Measurements from ENCODE around the gene VAV2. TPM values are rescaled to one million over a fixed set of nuclear protein-coding genes. Genes with fewer than 3 reads are reported as not detected.

VAV2 gene, protein sequence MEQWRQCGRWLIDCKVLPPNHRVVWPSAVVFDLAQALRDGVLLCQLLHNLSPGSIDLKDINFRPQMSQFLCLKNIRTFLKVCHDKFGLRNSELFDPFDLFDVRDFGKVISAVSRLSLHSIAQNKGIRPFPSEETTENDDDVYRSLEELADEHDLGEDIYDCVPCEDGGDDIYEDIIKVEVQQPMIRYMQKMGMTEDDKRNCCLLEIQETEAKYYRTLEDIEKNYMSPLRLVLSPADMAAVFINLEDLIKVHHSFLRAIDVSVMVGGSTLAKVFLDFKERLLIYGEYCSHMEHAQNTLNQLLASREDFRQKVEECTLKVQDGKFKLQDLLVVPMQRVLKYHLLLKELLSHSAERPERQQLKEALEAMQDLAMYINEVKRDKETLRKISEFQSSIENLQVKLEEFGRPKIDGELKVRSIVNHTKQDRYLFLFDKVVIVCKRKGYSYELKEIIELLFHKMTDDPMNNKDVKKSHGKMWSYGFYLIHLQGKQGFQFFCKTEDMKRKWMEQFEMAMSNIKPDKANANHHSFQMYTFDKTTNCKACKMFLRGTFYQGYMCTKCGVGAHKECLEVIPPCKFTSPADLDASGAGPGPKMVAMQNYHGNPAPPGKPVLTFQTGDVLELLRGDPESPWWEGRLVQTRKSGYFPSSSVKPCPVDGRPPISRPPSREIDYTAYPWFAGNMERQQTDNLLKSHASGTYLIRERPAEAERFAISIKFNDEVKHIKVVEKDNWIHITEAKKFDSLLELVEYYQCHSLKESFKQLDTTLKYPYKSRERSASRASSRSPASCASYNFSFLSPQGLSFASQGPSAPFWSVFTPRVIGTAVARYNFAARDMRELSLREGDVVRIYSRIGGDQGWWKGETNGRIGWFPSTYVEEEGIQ
- polyA plus RNA-seq (ENCODE audit: insufficient read length in 10 of 10), result 10 to 100 TPM; 12.0 to 16.7 (median 14.3) TPM
- long read RNA-seq, donor 1, result 0 reads
- long read RNA-seq, donor 2, partial matches to known transcripts, result 5 of 5 reads
- long read RNA-seq, donor 2, other reads (novel, unspliced or antisense), result 0 of 5 reads
- long read RNA-seq, donor 3, result 0 reads
- long read RNA-seq, donor 4, result 0 reads
- long read RNA-seq, donor 5, full-length matches to known transcripts, result 2 of 2 reads
- long read RNA-seq, donor 5, partial matches to known transcripts, result 0 of 2 reads
- long read RNA-seq, donor 5, other reads (novel, unspliced or antisense), result 0 of 2 reads
- long read RNA-seq, donor 6, result 0 reads
- long read RNA-seq, donor 7, result 0 reads
- long read RNA-seq, donor 8, result 0 reads
- long read RNA-seq, donor 9, result 0 reads

DNA sequence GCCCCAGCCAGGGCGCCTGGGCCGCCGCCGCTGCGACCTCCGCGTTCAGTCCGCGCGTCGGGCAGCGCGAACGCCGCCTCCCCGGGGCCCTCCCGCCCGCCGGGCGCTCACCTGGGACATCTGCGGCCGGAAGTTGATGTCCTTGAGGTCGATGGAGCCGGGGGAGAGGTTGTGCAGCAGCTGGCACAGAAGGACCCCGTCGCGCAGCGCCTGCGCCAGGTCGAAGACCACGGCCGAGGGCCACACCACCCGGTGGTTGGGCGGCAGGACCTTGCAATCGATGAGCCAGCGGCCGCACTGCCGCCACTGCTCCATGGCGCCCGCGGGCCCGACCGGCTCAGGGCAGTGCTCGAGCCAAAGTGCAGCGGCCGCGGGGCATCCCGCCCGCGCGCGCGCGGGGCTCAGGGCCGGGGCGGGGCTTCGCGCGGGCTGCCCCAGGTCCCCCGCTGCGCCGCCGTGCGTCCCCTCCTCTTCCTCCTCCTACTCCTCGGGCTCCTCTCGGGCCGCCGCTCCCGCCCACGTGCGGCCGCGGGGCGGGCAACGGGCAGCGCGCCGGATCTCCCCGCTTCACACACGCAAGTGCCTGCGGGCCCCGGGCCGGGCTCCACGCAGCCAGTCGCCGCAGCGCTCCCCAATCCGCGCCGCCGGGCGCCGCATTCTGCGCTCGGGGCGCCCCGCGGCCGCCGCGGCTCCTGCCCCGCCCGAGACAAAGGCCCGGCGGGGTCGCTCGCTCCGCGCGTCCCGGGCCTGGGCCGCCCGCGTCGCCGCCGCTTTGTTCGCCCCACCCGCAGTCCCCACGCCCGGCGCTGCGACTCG, at the start of gene VAV2:
VAV2 (minus strand) TSS at position 361 of the 816 bp plus-strand sequence; CDS start at position 315, 46 bp downstream.
- peak in 2 of 3 donors; percentile 56 to 74 for DNase-seq

DNA sequence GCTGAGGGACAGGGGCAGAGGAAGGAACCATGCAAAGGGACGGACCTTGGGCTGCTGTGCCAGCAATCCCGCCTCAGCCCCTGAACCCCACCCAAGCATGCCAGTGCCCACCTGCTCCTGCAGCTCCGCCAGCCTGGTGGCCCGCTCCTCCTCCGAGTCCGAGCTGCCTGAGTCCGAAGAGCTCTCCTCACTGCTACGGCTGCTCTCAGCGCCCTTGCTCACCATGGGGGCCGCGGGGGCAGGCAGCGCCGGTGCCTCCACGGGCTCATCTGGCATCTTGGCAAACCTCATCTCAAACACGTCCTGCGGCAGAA, 49.5 kb upstream of the VAV2 start:
- DNase-seq, result no peak

DNA sequence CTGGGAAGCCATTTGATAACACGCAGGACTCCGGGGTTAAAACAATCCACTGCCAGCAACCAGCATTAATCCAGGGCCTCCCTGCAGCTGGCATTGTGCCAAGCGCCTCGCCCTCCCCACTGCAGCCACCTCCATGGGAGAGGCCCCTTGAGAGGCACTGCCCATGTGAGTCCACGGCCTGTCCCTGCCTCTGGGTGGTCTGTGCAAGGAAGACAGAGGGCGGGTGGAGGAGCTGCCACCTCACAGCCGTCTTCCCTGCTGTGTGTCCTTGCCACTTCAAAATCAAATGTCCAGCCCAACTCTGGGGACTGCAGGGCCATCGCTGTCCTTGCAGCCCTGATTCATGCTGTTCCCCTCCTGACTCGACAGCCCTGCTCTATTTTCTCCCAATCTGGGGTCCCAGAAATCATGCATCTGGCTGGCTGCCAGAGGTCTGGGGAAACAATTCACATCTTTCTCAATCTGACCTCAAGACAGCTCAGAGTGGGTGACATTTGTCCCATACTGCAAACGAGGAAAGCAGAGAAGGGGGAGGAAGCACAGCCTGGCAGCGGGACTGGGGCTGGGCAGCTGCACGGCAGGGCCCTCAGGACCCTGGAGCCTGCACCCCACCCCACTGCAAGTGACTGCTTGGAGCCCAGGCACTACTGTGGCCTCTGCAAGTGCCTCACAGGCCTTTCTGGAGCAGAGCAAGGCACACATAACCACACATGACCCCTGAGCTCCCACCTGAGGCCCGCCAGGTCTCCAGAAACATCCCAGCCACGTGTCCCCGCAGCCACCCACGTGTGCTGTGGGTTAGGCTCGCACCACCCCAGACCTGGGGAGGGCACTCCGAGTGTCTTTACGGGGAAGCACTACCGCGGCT, 48.9 kb upstream of the VAV2 start:
- no peak for DNase-seq

DNA sequence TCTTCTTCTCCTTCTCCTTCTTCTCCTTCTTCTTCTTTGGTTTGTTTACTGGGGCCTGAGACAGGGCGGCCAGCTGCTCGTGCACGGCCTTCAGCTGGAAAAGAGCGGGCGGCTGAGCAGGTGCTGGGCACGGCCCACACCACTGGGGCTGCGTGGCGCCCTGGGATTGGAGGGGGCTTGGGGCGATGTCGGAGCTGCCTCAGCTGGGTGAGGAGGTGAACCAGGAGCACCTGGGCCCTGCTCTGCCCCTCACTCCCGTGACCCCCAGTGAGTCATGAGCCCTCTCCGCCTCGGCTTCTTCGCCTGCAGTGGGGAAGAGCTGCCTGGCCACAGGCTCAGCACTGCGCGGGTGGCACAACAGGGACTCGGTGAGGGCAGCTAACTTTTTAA, 48.0 kb upstream of the VAV2 start:
- no peak for DNase-seq

- DNase-seq, result no peak
These were observed 47.5 kb upstream of the VAV2 start for GRCh38 chr9:134039386-134040175.

- no peak for DNase-seq
These were observed 45.5 kb upstream of the VAV2 start for GRCh38 chr9:134037641-134038040.

- no peak for DNase-seq
These were observed 44.0 kb upstream of the VAV2 start for GRCh38 chr9:134036130-134036529.

DNA sequence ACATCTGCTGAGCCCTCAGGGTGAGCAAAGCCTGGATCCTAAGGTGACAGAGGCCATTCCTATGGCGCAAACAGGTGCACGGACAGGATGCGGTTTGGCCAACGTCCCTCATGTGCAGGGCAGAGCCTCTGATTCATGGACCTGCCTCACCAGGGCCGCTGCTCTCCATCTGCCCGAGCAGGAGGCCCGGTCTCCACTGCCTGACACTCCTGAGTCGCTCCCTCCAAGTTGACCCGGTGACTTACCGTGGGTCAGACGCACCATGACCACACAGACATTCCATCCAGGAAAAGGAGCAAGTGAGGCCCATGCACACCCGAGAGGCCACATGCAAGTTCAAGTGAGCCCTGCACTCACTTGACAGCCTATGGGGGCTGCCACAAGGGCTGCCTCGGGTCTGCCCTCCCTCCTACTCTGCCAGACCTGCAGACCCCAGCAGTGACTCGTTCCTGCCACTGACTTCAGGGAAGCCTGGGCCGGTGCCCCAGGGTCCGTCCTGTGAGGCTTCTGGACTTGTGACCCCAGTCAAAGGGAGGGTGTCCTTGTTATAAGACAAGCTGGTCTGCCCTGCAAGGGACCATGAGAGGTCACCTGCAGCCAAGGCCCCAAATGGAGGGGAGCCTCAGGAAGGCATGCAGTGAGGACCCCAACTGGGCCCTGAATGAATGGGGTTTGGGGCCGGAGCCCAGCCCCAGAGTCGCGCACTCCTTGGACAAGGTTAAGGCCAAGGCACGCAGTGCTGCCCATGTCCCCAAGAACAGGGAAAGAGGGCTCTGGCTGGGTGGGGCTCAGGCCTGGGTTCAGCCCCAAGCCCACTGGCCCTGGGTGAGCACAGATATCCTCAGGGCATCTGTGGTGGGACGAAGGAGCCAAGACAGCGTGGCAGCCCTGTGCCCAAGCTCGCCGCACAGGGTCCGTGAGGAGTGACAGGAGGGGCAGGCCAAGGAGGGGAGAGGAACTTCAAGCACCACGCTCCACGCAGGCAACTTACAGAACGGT, 43.2 kb upstream of the VAV2 start:
- no peak for DNase-seq

- DNase-seq, result no peak
These were observed 42.3 kb upstream of the VAV2 start for GRCh38 chr9:134034215-134035040.

DNA sequence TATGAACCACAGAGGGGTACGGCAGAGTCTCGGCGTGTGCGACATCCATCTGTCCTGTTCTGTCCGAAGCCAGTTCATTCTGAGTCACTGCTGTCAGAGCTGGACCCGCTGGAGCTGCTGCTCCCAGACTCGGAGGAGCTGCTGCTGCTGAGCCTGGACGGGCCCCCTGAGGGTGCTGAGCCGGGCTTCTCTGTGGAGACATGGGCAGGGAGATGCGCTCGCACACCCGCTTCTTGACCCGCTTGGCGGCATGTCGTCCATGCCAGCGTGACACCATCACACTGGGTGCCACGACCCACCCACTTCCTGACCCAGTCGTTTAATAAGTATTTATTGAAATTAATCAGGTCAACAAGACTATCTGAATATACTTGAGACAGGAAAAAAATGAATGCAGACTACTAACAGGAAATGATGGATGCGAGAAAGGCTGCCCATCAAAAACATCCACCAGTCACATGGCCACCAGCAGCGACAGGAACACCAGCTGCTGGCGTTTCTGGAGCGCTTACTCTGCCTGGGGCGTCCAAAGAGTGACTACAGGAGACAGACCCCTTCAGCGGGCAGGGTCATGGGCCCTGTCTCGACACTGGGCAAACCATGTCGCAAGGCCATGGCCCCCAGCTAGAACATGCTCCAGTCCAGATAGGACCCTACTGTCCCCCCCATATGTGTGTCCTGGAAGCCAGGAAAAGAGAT, 41.5 kb upstream of the VAV2 start:
- no peak for DNase-seq

DNA sequence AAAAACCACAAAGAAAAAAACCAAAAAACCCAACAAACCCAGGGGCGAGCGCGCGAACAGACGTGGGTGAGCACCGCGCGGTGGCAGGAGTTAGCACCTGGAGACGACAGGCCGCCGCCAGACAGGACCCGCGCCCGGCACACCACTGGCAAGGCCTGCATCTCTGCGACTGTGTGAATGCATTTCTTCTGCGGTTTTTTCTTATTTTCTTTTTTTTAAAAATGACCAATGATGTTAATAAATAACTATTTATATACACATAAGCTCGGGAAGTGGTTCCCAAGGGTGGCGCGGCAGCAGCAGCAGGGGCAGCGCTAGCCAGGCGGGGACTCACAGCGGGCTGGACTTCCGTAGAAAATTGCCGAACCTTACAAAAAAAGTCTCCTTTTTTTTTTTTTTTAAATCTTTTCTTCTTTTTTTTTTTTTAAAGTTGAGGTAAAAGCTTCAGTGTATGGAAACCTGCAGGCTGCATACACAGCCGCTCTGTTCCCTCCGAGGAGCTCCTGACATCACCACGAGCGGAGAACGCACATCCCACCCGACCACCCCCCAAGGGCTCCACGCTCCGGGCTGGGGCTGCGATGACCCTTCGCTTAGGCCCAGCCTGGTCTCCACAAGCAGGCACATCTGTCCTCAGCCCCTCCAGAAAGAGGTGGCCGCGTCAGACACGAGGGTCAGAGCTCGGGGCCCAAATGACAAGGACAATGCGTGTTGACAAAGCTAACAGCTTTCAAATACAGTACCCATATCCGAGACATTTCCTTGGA, 40.5 kb upstream of the VAV2 start:
- no peak for DNase-seq

GRCh38 chr9:134031783-134032182, 39.7 kb upstream of the VAV2 start:
- no peak for DNase-seq

- DNase-seq, result no peak
These were observed 38.8 kb upstream of the VAV2 start for GRCh38 chr9:134030821-134031470.

DNA sequence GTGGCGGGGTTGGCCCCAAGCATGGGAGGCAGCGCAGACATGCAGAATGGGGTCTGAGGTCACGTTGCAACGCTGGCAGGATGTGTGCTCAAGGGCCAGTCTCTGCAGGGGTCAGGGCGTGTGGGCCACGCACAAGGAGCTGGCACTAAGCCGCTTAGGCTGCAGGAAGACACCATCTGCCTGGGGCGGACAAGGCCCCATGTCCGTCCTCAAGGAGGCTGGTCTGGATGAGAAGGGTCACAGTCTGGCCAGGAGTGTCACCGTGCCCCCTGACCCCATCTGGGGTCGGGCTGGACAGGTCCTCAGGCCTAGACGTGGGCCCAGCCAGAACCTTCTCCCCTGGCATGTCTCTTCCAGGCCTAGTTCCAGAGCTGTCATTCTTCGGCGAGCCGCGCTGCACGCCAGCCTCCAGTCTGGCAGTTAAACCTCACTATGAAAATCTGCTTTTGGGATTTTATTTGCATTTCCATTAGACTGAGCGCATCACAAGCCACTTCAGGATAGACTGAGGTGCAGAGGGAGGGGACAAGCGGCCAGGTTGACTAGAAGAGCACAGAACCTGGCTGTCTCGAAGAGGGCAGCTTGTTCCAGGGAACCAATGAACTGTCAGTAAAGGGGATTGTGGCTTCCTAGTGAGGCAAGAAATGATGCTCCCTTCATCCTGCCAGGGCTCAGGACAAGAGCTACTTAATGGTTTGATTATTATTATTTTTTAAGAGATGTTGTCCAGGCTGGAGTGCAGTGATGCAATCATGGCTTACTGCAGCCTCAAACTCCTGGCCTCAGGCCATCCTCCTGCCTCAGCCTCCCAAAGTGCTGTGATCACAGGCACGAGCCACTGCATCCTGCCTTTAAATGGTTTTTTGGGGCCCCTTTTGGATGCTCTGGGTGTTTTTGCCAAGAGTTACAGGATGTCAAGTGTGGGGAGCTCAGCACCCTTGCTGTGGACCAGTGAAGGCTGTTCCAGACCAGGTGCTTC, 37.4 kb upstream of the VAV2 start:
- DNase-seq, result no peak
